ENCODE results near the gene PSTK. TPM values are rescaled to one million over a fixed set of nuclear protein-coding genes. Genes with fewer than 3 reads are reported as not detected.

PSTK gene, protein sequence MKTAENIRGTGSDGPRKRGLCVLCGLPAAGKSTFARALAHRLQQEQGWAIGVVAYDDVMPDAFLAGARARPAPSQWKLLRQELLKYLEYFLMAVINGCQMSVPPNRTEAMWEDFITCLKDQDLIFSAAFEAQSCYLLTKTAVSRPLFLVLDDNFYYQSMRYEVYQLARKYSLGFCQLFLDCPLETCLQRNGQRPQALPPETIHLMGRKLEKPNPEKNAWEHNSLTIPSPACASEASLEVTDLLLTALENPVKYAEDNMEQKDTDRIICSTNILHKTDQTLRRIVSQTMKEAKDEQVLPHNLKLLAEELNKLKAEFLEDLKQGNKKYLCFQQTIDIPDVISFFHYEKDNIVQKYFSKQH
- total RNA-seq (2022; extraction: Qiagen RNA extraction): 3.7 to 4.8 TPM (median 4.2 TPM) in 5 replicates

GRCh38 chr10:122980209-122981065 is at the start of gene PSTK:
Gene PSTK, plus strand, starts transcription at chr10:122980401. Its CDS starts 79 bp downstream, at chr10:122980480.

DNA sequence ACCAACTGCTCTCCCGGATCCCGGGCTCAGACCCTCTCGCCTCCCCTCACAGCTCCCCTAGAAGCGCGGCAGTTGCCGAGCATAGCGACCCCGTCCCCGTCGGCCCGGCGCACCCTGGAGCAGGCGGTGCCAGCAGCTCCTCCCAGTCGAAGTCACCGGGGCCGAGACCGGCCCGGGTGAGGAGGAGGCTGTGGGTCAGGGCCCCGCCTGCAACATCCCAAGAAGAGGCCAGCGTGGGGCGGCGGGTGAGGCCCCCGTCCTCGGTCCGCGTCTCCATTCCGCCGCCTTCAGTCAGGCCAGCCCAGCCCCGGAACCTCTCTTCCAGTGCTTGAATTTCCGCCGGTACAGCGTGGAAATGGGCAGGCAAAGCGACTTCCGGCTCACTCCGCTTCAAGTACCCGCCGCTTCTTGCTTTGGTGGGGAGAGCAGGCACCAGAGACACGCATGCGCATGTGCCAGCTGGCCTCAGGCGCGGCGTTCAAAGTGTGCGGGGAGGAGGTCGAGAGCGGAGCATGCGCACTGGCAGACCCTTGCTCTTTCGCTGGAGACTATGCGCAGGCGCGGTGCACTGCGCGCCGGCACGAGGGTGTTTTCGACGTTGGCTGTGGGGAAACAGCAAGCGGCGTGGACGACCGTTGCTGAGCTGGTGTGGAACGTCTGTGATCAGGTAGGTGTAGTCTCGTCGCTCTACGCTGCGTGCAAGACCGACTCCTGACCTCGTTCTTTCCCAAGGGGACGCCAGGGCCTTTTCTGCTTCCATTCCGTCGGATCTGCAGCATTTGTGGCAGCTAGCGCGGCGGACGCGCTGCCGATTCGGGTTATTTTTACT is 26.1 kb upstream of the PSTK start, which contains the start of gene C10orf88:
C10orf88 (minus strand) TSS at position 326 of the 829 bp plus-strand sequence; CDS start at position 277, 49 bp downstream.

GRCh38 chr10:123008355-123009104 is 28.3 kb downstream of the PSTK start, which contains the start of the genes ACADSB and IKZF5:
Gene ACADSB, plus strand, starts transcription at chr10:123009006. Its CDS starts 24 bp downstream, at chr10:123009030.
Gene IKZF5, minus strand, starts transcription at chr10:123008795. Its CDS starts 10,170 bp downstream, at chr10:122998625.

Other genes starting within 250 kb of the PSTK start
- gene CUZD1, start 134.5 kb upstream of the PSTK start, total RNA-seq (2022; extraction: Qiagen RNA extraction): 1.3 to 1.4 TPM (median 1.3 TPM) in 5 replicates
- gene FAM24B, start 100.8 kb upstream of the PSTK start, total RNA-seq (2022; extraction: Qiagen RNA extraction): 10.7 to 13.0 TPM (median 12.3 TPM) in 5 replicates
- gene FAM24A, start 69.8 kb upstream of the PSTK start, total RNA-seq (2022; extraction: Qiagen RNA extraction): not detected in 5 replicates
- gene C10orf88, start 26.2 kb upstream of the PSTK start, total RNA-seq (2022; extraction: Qiagen RNA extraction): 5.7 to 9.8 TPM (median 9.1 TPM) in 5 replicates
- 5.5 to 8.7 TPM (median 6.3 TPM) in 5 replicates for gene IKZF5, start 28.4 kb downstream of the PSTK start, total RNA-seq (2022; extraction: Qiagen RNA extraction)
- gene ACADSB, start 28.6 kb downstream of the PSTK start, total RNA-seq (2022; extraction: Qiagen RNA extraction): 5.6 to 9.9 TPM (median 8.7 TPM) in 5 replicates
- 0.08 to 0.13 TPM in 2 of 5 replicates, not detected in the others for gene HMX3, start 155.6 kb downstream of the PSTK start, total RNA-seq (2022; extraction: Qiagen RNA extraction)
- gene HMX2, start 167.7 kb downstream of the PSTK start, total RNA-seq (2022; extraction: Qiagen RNA extraction): 0.10 to 0.15 TPM (median 0.12 TPM) in 4 of 5 replicates, not detected in the other
- 166 to 198 TPM (median 169 TPM) in 5 replicates for gene BUB3, start 174.0 kb downstream of the PSTK start, total RNA-seq (2022; extraction: Qiagen RNA extraction)